HCEC 1CT (cell line): ENCODE data around the gene SNAP23.
"Not testable (repeated sequence)": the region's sequence is repeated elsewhere in the genome, so short reads cannot be mapped to it uniquely, and the experiment has no call there.

ENCODE experiments used
- DNase-seq: peaks from one replicate; pipeline ENCODE4 v3.0.0-alpha.2; 2017

The SNAP23 gene

DNA sequence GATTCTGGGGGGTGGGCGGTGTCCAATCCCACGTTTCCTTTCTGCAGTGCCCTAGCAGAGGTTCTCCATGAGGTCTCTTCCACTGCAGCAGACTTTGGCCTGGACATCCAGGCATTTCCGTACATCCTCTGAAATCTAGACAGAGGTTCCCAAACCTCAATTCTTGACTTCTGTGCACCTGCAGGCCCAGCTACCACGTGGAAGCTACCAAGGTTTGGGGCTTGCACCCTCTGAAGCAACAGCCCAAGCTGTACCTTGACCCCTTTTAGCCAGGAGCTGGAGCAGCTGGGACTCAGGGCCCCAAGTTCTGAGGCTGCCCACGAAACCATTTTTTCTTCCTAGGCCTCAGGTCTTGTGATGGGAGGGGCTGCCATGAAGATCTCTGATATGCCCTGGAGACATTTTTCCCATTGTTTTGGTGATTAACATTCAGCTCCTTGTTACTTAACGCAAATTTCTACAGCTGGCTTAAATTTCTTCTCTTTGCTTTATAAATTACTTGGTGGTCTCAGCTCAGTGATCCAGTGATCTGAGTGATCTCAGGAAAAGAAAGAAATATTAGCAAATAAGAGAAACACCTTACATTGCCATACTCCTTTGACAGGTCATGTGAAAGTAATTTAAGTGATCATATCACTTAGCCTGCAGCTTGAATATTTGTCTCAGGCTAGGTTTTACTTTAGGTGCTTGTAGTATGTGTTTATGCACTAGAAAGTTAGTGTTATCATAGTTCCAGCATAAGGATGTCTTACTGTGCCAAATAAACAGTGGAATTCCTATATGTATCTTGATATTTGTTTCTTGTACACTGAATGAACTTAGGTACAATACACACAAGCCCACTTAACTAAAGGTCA lies 3.0 kb downstream of the SNAP23 start:
- no peak for DNase-seq

- peak; percentile 9 for DNase-seq
Measured at GRCh38 chr15:42499858-42500609, 4.6 kb downstream of the SNAP23 start.

- DNase-seq: no peak
Measured at GRCh38 chr15:42502477-42502876, 7.0 kb downstream of the SNAP23 start.

DNA sequence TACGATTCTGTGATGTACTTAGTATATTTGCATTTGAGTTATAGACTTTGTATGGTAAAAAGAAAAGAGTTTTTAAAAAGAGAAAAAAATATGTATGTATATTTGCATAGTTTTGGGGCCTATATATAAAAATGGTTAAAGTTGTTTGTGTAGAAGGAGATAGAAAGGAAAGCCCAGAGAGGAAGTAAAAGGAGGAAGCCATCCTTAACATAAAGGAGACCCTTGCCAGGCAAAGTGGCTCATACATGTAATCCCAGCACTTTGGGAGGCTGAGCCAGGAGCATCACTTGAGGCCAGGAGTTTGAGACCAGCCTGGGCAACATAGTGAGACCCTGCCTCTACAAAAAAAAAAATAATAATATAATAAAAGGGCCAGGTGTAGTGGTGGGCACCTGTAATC lies 8.4 kb downstream of the SNAP23 start:
- no peak for DNase-seq

GRCh38 chr15:42504631-42505030 lies 9.2 kb downstream of the SNAP23 start:
- DNase-seq: no peak

- DNase-seq: no peak
Measured at GRCh38 chr15:42507514-42507913, 12.1 kb downstream of the SNAP23 start.

- peak; percentile 7 for DNase-seq
Measured at GRCh38 chr15:42508263-42508690, 12.8 kb downstream of the SNAP23 start.

- no peak for DNase-seq
Measured at GRCh38 chr15:42510258-42511006, 15.0 kb downstream of the SNAP23 start.

- DNase-seq: peak; percentile 73
Measured at GRCh38 chr15:42511007-42511391, 15.6 kb downstream of the SNAP23 start.

DNA sequence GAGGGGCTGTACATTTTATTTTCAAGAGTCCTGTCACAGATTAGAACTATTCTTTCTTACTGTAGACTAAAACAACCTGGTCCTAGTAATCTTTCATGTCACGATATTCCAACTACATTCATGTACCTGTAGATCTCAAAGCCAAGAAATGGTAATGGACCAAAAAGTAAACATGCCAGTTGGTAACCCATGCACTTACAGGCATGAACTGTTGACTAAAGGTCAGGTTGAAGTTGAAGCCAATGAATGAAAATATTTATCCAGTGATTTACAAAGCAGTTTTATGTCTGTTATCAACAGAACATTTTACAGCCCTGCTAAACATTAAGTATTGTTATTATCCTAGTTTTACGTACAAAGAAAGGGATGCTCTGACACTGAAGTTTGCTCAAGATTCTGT lies 27.9 kb downstream of the SNAP23 start:
- DNase-seq: no peak

DNA sequence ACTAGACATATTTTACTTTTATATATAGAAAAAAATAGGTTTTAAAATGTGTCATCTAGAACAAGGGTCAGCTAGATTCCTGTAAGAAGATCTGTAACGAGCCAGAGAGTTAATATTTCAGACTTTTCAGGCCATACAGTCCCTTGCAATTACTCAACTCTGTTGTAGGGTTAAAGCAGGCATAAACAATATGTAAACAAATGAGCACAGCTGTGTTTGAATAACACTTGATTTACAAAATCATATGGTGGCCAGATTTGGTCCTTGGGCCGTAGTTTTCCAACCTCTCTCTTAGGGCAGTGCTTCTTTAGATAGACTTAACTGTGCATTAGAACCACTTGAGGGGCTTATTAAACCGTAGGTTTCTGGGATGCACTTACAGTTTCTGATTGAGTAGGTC lies 33.5 kb downstream of the SNAP23 start:
- peak; percentile 38 for DNase-seq

DNA sequence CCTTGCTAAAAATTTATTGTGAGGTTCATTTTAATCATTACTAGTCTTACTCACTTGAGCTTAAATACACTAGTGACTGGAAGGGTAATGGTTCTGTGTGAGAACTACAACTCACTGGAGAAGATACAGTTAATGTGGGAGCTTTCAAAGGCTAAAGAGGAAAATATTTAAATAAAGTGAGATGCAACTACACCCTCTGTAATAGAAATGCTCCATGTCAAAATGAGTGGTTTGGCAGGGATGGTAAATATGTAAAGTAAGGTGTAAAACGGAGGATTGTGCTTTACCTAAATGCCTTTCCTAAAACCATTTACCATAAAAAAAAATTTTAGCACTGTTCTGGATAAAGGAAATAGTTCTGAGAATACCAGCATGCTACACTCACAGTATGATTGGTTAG lies 37.8 kb downstream of the SNAP23 start:
- DNase-seq: no peak

- DNase-seq: no peak
Measured at GRCh38 chr15:42544853-42545629, 49.6 kb downstream of the SNAP23 start.

DNA sequence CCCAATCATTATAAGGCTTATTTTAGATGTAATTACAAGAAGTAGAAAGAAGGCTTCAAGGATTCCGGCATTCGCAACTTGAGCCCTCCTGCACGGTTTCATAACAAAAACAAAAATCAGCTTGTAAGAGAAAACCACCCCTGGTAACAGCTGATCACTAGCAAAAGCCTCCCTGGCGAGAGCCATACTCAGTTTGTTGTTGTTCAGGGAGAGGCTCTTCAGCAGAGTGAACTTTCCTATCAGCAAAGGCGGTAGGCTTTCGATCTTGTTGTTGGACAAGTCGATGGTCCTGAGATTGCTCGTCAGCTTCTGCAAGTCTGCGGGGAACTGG lies 52.4 kb downstream of the SNAP23 start:
- DNase-seq: peak; percentile 26

DNA sequence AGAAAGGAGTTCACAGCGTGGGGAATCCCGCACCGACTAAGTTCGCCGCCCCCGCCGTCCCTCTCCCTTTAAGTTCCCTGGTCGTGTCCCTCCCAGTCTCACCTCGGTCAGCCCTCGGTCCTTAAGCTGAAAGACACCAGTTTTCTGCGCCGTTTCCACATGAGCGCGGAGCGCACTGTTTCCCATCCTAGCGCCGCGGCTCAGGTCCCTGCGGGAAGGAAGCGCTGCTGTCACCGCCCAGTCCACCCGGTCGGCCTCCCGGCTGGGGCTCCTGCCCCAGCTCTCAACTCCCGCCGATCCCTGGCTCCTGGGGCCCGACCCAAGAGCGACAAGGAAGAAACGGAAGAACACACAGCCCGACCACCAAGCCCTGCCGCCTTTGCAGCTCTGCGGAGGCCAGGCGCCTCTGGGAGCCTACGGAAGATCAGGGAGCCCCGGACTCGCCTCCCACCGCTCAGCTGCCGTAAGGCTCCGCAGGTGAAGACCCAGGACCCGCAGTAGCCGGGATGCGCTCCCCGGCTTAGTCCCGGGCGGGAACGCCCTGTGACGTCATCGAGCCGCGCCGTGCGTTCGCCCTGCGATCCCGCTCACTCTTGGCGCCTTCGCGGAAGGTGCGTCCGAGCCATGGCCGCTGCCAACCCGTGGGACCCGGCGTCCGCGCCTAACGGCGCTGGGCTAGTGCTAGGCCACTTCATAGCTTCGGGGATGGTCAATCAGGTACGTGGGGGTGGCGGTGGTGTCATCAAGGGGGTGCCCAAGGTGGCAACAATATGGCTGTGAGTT lies 53.0 kb downstream of the SNAP23 start, which contains the start of the genes HAUS2 and LRRC57:
HAUS2 (plus strand) TSS at position 590 of the 783 bp plus-strand sequence; CDS start at position 625, 35 bp downstream.
LRRC57 (minus strand) TSS at position 545 of the 783 bp plus-strand sequence; CDS start at position 186, 359 bp downstream.
- peak; percentile 79 for DNase-seq

GRCh38 chr15:42549032-42549491 lies 53.6 kb downstream of the SNAP23 start:
- DNase-seq: peak; percentile 24

DNA sequence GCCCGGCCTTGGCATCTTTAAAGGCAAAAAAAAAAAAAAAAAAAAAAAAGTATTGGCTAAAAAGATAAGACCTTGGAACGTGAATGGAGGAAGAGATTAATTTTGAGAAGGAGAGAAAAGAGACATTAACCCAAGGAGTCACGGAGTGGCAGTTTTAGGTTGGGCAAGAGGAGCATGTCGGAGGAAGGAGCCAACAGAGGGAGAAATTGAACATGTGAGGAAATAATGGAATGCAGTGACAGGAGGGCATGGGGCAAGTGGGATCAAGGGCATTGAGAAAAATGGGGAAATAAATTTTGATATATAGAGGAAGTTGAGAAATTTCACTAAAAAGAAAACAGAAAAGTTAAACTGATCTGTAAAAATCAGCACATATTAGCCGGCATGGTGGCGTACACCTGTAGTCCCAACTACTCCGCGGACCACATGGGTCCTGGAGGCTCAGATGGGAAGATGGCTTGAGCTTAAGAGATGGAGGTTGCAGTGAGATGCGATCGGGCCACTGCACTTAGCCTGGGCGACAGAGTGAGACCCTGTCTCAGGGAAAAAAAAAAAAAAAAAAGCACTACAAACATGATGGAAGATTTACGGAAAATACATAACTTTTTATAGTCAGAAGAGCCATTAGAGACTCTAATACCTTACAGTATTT lies 54.4 kb downstream of the SNAP23 start:
- no peak for DNase-seq

GRCh38 chr15:42553554-42553953 lies 58.1 kb downstream of the SNAP23 start:
- DNase-seq: no peak

- DNase-seq: not testable (repeated sequence)
Measured at GRCh38 chr15:42556550-42557207, 61.2 kb downstream of the SNAP23 start.

GRCh38 chr15:42558739-42559138 lies 63.3 kb downstream of the SNAP23 start:
- DNase-seq: no peak
